Measurements from ENCODE around the gene EXD3. TPM values are rescaled to one million over a fixed set of nuclear protein-coding genes. Genes with fewer than 3 reads are reported as not detected.

Gene EXD3
- polyA plus RNA-seq, 1 of the 3 experiments (the other 2 are of a cell fraction), result 11.5 TPM

DNA sequence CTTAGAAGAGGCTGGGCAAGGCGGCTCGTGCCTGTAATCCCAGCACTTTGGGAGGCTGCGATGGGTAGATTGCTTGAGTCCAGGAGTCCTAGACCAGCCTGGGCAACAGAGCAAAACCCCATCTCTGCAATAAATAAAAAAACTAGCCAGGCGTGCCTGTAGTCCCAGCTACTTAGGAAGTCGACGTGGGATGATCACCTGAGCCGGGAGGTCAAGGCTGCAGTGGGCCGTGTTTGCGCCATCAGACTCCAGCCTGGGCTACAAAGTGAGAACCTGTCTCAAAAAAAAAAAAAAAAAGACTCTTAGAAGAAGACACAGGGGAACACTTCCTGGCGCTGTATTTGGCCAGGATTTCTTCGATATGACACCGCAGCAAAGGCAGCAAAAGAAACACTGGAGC lies 97.2 kb downstream of the EXD3 start:
- no peak overlapping the region for H3K27ac ChIP-seq (ENCODE audit: low read depth in 2 of 2, low read length in 1 of 2)
- no peaks in the 10 kb centered on the region for H3F3A ChIP-seq (replicated peaks; ENCODE audit: insufficient read depth)
- no peaks in the 10 kb centered on the region for H3K36me3 ChIP-seq (replicated peaks in 1 of 2; ENCODE audit: control insufficient read depth in 1 of 2, insufficient read depth in 2 of 2, low read length in 1 of 2)
- TF ChIP-seq GABPA (IDR thresholded peaks at IDR 0.05; ENCODE audit: low read depth), result no peak
- TF ChIP-seq ZBTB33 (IDR thresholded peaks at IDR 0.05; ENCODE audit: borderline replicate concordance, low read depth), result no peak
- POLR2A ChIA-PET, result no interaction called here
- H3K27me3 ChIP-seq (ENCODE audit: insufficient read depth), result no peaks in the 10 kb centered on the region
- no peaks in the 10 kb centered on the region for H3K9me2 ChIP-seq
- no peak overlapping the region for H2AFZ ChIP-seq (ENCODE audit: low read depth)
- 72% methylated on average over 12 of the region's 12 CpGs for WGBS (ENCODE audit: low lambda C conversion rate)
- no peak overlapping the region for H3K9ac ChIP-seq
- H3K9me3 ChIP-seq, result no peaks in the 10 kb centered on the region
- H3K4me1 ChIP-seq (ENCODE audit: control insufficient read depth in 1 of 2, insufficient read depth in 2 of 2, low read depth in 1 of 2, low read length in 1 of 2), result peaks cover 0 to 3% of the 10 kb centered on the region in 2 experiments; a peak in 1 of 4 replicates
- CTCF ChIA-PET, result interaction anchor here (2.6 kb wide), 1 partner anchor 24 kb away, joined by 10 read pairs; the partner anchor contains the start of gene NRARP
- DNase-seq, result no peak
- no peaks in the 10 kb centered on the region for H4K20me1 ChIP-seq (ENCODE audit: insufficient read depth)
- H3K4me2 ChIP-seq, result no peak overlapping the region
- no peak overlapping the region for H3K4me3 ChIP-seq (ENCODE audit: low read depth in 2 of 2, low read length in 1 of 2)
- no peaks in the 10 kb centered on the region for H3K79me2 ChIP-seq (ENCODE audit: insufficient read depth)

- POLR2A ChIA-PET, result interaction anchor here (1.2 kb wide), 1 partner anchor 51 kb away, joined by 3 read pairs; no protein-coding TSS in a partner anchor
- Histone ChIP-seq H3K4me3 (ENCODE audit: low read depth in 2 of 2, low read length in 1 of 2) (no peak overlapping the region), H3K79me2 (ENCODE audit: insufficient read depth) (no peaks in the 10 kb centered on the region), H3F3A (replicated peaks; ENCODE audit: insufficient read depth) (no peaks in the 10 kb centered on the region), H3K27ac (ENCODE audit: low read depth in 2 of 2, low read length in 1 of 2) (no peak overlapping the region), H3K27me3 (ENCODE audit: insufficient read depth) (no peaks in the 10 kb centered on the region), H3K4me2 (no peak overlapping the region), H3K9ac (no peak overlapping the region), H3K9me2 (no peaks in the 10 kb centered on the region), H2AFZ (ENCODE audit: low read depth) (no peak overlapping the region), H3K36me3 (replicated peaks in 1 of 2; ENCODE audit: control insufficient read depth in 1 of 2, insufficient read depth in 2 of 2, low read length in 1 of 2) (no peaks in the 10 kb centered on the region), H4K20me1 (ENCODE audit: insufficient read depth) (no peaks in the 10 kb centered on the region), H3K4me1 (ENCODE audit: control insufficient read depth in 1 of 2, insufficient read depth in 2 of 2, low read depth in 1 of 2, low read length in 1 of 2) (peaks cover 0 to 4% of the 10 kb centered on the region in 2 experiments; a peak in 1 of 4 replicates), H3K9me3 (no peaks in the 10 kb centered on the region)
- CTCF ChIA-PET, result interaction anchor here (2.6 kb wide), 1 partner anchor 24 kb away, joined by 10 read pairs; the partner anchor contains the start of gene NRARP
- 82% methylated on average over 10 of the region's 10 CpGs for WGBS (ENCODE audit: low lambda C conversion rate)
- DNase-seq, result no peak
- TF ChIP-seq EP300 (IDR thresholded peaks at IDR 0.05; ENCODE audit: borderline replicate concordance in 1 of 2, low read depth in 1 of 2, low read length in 1 of 2) (no peak), GABPA (IDR thresholded peaks at IDR 0.05; ENCODE audit: low read depth) (no peak), MAX (IDR thresholded peaks at IDR 0.05; ENCODE audit: low read depth) (no peak), YY1 (IDR thresholded peaks at IDR 0.05; ENCODE audit: low read depth) (no peak), REST (IDR thresholded peaks at IDR 0.05; ENCODE audit: low read depth, low read length) (no peak), TCF12 (IDR thresholded peaks at IDR 0.05) (no peak), RCOR1 (IDR thresholded peaks at IDR 0.05; ENCODE audit: low read length) (no peak), FOSL2 (IDR thresholded peaks at IDR 0.05; ENCODE audit: borderline replicate concordance, low read depth) (no peak), SIN3A (IDR thresholded peaks at IDR 0.05; ENCODE audit: borderline replicate concordance, low read depth, low read length) (no peak), RXRA (IDR thresholded peaks at IDR 0.05; ENCODE audit: borderline replicate concordance, low read depth) (no peak), RAD21 (IDR thresholded peaks at IDR 0.05; ENCODE audit: low read length) (no peak), RFX5 (IDR thresholded peaks at IDR 0.05; ENCODE audit: low read length) (no peak), FOXJ3 (CRISPR knock-in tag; IDR thresholded peaks at IDR 0.05) (no peak), USF1 (IDR thresholded peaks at IDR 0.05; ENCODE audit: borderline replicate concordance, low read depth) (no peak), ZBTB33 (IDR thresholded peaks at IDR 0.05; ENCODE audit: borderline replicate concordance, low read depth) (no peak), CHD2 (IDR thresholded peaks at IDR 0.05; ENCODE audit: low read length, partially characterized antibody) (no peak), TAF1 (IDR thresholded peaks at IDR 0.05; ENCODE audit: borderline replicate concordance, low read depth, low read length) (no peak)
Measured at GRCh38 chr9:137325124-137325523, 97.8 kb downstream of the EXD3 start.

Data from SK-N-SH (cell line).